ENCODE data around the gene SYNGR1.

- no peak for TF ChIP-seq CTCF (conservative IDR thresholded peaks at IDR 0.05; ENCODE audit: low read depth in 2 of 2)
- TF ChIP-seq ZNF331 (CRISPR knock-in tag; IDR thresholded peaks at IDR 0.05; ENCODE audit: low read depth), result no peak
- no peak for TF ChIP-seq EZH2phosphoT487 (IDR thresholded peaks at IDR 0.05; ENCODE audit: unreplicated experiment)
- TF ChIP-seq REST (IDR thresholded peaks at IDR 0.05; ENCODE audit: unreplicated experiment), result no peak
These were observed 11.1 kb downstream of the SYNGR1 start for GRCh38 chr22:39360674-39361413.
